Cerebellar nuclear complex (tissue), 1 donor: ENCODE results near the gene RANBP17.
"Not testable (repeated sequence)": the region's sequence is repeated elsewhere in the genome, so short reads cannot be mapped to it uniquely, and the experiment has no call there.

ENCODE experiments used
- DNase-seq, 2 experiments: peaks; one replicate each; lab custom pipeline; 2025; lab: John Stamatoyannopoulos, UW

RANBP17 gene

GRCh38 chr5:171297941-171298340 is 436.1 kb downstream of the RANBP17 start:
- DNase-seq: not testable (repeated sequence)

- DNase-seq: no peak
Observed at GRCh38 chr5:171299228-171299627, 437.4 kb downstream of the RANBP17 start.

- no peak for DNase-seq
Observed at GRCh38 chr5:171299851-171300250, 438.0 kb downstream of the RANBP17 start.

GRCh38 chr5:171300358-171300757 is 438.5 kb downstream of the RANBP17 start:
- DNase-seq: no peak

- DNase-seq: peak in 1 of 2 experiments; percentile 43
Observed at GRCh38 chr5:171306166-171306565, 444.3 kb downstream of the RANBP17 start.

GRCh38 chr5:171306781-171307591 is 445.2 kb downstream of the RANBP17 start:
- DNase-seq: no peak

GRCh38 chr5:171307789-171308452 is 446.1 kb downstream of the RANBP17 start:
- peak in 1 of 2 experiments; percentile 8 for DNase-seq

GRCh38 chr5:171308453-171309275 is 446.8 kb downstream of the RANBP17 start, which contains the start of gene TLX3:
Gene TLX3 (plus strand): TSS chr5:171309248. CDS start chr5:171309366, 118 bp downstream.
- DNase-seq: peak; percentile 91 to 97

- no peak for DNase-seq
Observed at GRCh38 chr5:171309276-171310211, 447.7 kb downstream of the RANBP17 start.

- peak in 1 of 2 experiments; percentile 15 for DNase-seq
Observed at GRCh38 chr5:171310212-171310818, 448.5 kb downstream of the RANBP17 start.

- no peak for DNase-seq
Observed at GRCh38 chr5:171310819-171311321, 449.1 kb downstream of the RANBP17 start.

- DNase-seq: no peak
Observed at GRCh38 chr5:171311322-171312077, 449.7 kb downstream of the RANBP17 start.

GRCh38 chr5:171312129-171312974 is 450.5 kb downstream of the RANBP17 start:
- no peak for DNase-seq

- no peak for DNase-seq
Observed at GRCh38 chr5:171313481-171314206, 451.8 kb downstream of the RANBP17 start.

GRCh38 chr5:171314728-171315385 is 453.0 kb downstream of the RANBP17 start:
- DNase-seq: no peak

GRCh38 chr5:171315386-171315891 is 453.6 kb downstream of the RANBP17 start:
- no peak for DNase-seq

GRCh38 chr5:171315925-171316257 is 454.1 kb downstream of the RANBP17 start:
- no peak for DNase-seq
